Right cardiac atrium (tissue), 5 donors: ENCODE results near the gene ZKSCAN1. TPM values are rescaled to one million over a fixed set of nuclear protein-coding genes. Genes with fewer than 3 reads are reported as not detected.
A peak's percentile ranks its signal among the peaks of the same experiment; 100 is the strongest.

Source experiments
- ATAC-seq, 2 donors: fragments of 200-7000 bp; cut with Tn5 transposase; one replicate each; pipeline versions ENCODE4 v1.8.0 to v1.9.1; 2020; ENCODE audit warnings: moderate library complexity in 2 of 2, mild to moderate bottlenecking in 1 of 2
- DNase-seq, 3 donors: peaks; one replicate each; pipeline ENCODE4 v3.0.0-alpha.2; 2020
- H3K27ac ChIP-seq: one replicate; pipeline ENCODE4 v1.5.1; 2013; ENCODE audit warnings: mild to moderate bottlenecking, low read length, control low read depth, moderate library complexity
- H3K27me3 ChIP-seq: one replicate; pipeline ENCODE4 v1.6.1; 2013; ENCODE audit not compliant: control insufficient read depth, insufficient read depth
- H3K4me1 ChIP-seq: one replicate; pipeline ENCODE4 v1.6.1; 2013; ENCODE audit warnings: low read length; ENCODE audit not compliant: control insufficient read depth, insufficient read depth
- H3K4me3 ChIP-seq: one replicate; pipeline ENCODE4 v1.5.1; 2013; ENCODE audit warnings: low read length, control low read depth
- H3K9me3 ChIP-seq: one replicate; pipeline ENCODE4 v1.6.1; 2013; ENCODE audit warnings: low read length; ENCODE audit not compliant: control insufficient read depth
- WGBS: extraction: QIAGEN DNeasy Blood & Tissue Kit; methylation state at CpG from one replicate; pipeline ENCODE4 v1.1.7; 2013; 5-methylcytosine and 5-hydroxymethylcytosine counted together
- intact Hi-C, 4 donors: fragments of 100-400 bp; cut with DNase I; formaldehyde crosslinking; loops; one replicate each; pipeline versions ENCODE4 v1.11.0 to v1.14.0; 2022 to 2023
- polyA plus RNA-seq: library from polyadenylated mRNA; stranded (reverse); fragments of 200-250 nt; gene quantifications from one replicate; pipeline ENCODE4 v1.2.3, GENCODE V29; 2013
- total RNA-seq, 4 donors: library from RNA; stranded (reverse); fragmentation: NEBNext Ultra II Directional; extraction: Animal tissue kit (Norgen Biotek cat#: 25700); gene quantifications; one replicate each; pipeline ENCODE4 v1.2.1, GENCODE V29; 2021
- donor health status: healthy with polysubstance abuse.
- donor health status: DM: no; HTN: yes; CAD: no.
- donor health status: DM: no; HTN: no; CAD: no.
- donor health status: DM: no; HTN: yes; CAD: no; lungs with severe emphysema.
- donor health status: DM: yes; HTN: yes; CAD: no.

The ZKSCAN1 gene
- total and polyA plus RNA-seq, 5 donors = 9.8 to 52.7 (median 48.5) TPM

DNA sequence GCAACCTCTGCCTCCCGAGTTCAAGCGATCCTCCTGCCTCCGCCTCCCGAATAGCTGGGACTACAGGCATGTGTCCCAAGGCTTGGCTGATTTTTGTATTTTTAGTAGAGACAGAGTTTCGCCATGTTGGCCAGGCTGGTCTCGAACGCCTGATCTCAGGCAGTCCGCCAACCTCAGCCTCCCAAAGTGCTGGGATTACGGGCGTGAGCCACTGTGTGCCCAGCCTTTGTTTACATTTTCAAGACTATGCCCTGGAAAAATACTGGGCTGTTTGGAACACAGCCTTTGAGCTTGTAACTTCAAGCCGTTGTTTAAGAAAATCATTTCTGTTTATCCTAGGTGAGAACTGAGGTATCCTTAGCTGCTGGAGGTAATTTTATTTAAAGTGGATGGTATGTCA is 1.9 kb downstream of the ZKSCAN1 start:
- Histone ChIP-seq H3K4me3 (no peak overlapping the region), H3K27me3 (no peaks in the 10 kb centered on the region), H3K9me3 (no peaks in the 10 kb centered on the region), H3K4me1 (peaks cover 2% of the 10 kb centered on the region), H3K27ac (no peak overlapping the region)
- intact Hi-C loops = no loop called here
- ATAC-seq (no peak), DNase-seq (no peak)
- WGBS = 78% methylated on average over 11 of the region's 11 CpGs

GRCh38 chr7:100017875-100018274 is 2.5 kb downstream of the ZKSCAN1 start:
- WGBS = 93% methylated on average over 5 of the region's 5 CpGs
- Histone ChIP-seq H3K4me1 (peaks cover 2% of the 10 kb centered on the region), H3K4me3 (no peak overlapping the region), H3K27ac (no peak overlapping the region), H3K27me3 (no peaks in the 10 kb centered on the region), H3K9me3 (no peaks in the 10 kb centered on the region)
- ATAC-seq (no peak), DNase-seq (no peak)
- intact Hi-C loops = no loop called here

- Histone ChIP-seq H3K4me3 (no peak overlapping the region), H3K27ac (no peak overlapping the region), H3K9me3 (no peaks in the 10 kb centered on the region), H3K4me1 (peaks cover 2% of the 10 kb centered on the region), H3K27me3 (no peaks in the 10 kb centered on the region)
- 66% methylated on average over 7 of the region's 7 CpGs for WGBS
- no peak for DNase-seq
- no peak for ATAC-seq
- intact Hi-C loops = no loop called here
These were observed 4.5 kb downstream of the ZKSCAN1 start for GRCh38 chr7:100019908-100020307.

- ATAC-seq = no peak
- WGBS = 86% methylated on average over 3 of the region's 3 CpGs
- H3K4me3 ChIP-seq = no peak overlapping the region
- no peak overlapping the region for H3K27ac ChIP-seq
- DNase-seq = no peak
- peaks cover 2% of the 10 kb centered on the region for H3K4me1 ChIP-seq
- H3K9me3 ChIP-seq = no peaks in the 10 kb centered on the region
- no peaks in the 10 kb centered on the region for H3K27me3 ChIP-seq
- intact Hi-C loops = no loop called here
These were observed 5.9 kb downstream of the ZKSCAN1 start for GRCh38 chr7:100021297-100021696.

- Histone ChIP-seq H3K9me3 (no peaks in the 10 kb centered on the region), H3K4me1 (no peaks in the 10 kb centered on the region), H3K27ac (no peak overlapping the region), H3K4me3 (no peak overlapping the region), H3K27me3 (no peaks in the 10 kb centered on the region)
- ATAC-seq (peak in 1 of 2 donors; percentile 47), DNase-seq (no peak)
- intact Hi-C loops = no loop called here
- 81% methylated on average over 5 of the region's 5 CpGs for WGBS
These were observed 7.2 kb downstream of the ZKSCAN1 start for GRCh38 chr7:100022621-100023020.

- DNase-seq (no peak), ATAC-seq (no peak)
- Histone ChIP-seq H3K4me3 (no peak overlapping the region), H3K4me1 (no peaks in the 10 kb centered on the region), H3K9me3 (no peaks in the 10 kb centered on the region), H3K27ac (no peak overlapping the region), H3K27me3 (no peaks in the 10 kb centered on the region)
- intact Hi-C loops = no loop called here
- 95% methylated on average over 12 of the region's 12 CpGs for WGBS
These were observed 8.1 kb downstream of the ZKSCAN1 start for GRCh38 chr7:100023526-100023925.

DNA sequence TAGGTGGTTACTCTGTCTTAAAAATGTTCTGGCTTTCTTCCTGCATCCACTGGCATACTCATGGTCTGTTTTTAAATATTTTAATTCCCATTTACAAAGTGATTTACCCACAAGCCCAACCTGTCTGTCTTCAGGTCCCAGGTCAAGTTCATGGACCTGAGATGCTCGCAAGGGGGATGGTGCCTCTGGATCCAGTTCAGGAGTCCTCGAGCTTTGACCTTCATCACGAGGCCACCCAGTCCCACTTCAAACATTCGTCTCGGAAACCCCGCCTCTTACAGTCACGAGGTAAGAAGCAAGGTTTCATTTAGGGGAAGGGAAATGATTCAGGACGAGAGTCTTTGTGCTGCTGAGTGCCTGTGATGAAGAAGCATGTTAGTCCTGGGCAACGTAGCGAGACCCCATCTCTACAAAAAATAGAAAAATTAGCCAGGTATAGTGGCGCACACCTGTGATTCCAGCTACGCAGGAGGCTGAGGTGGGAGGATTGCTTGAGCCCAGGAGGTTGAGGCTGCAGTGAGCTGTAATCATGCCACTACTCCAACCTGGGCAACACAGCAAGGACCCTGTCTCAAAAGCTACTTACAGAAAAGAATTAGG is 8.7 kb downstream of the ZKSCAN1 start:
- 87% methylated on average over 12 of the region's 12 CpGs for WGBS
- Histone ChIP-seq H3K9me3 (no peaks in the 10 kb centered on the region), H3K4me1 (no peaks in the 10 kb centered on the region), H3K27me3 (no peaks in the 10 kb centered on the region), H3K27ac (no peak overlapping the region), H3K4me3 (no peak overlapping the region)
- intact Hi-C loops = no loop called here
- ATAC-seq = no peak
- DNase-seq = no peak

DNA sequence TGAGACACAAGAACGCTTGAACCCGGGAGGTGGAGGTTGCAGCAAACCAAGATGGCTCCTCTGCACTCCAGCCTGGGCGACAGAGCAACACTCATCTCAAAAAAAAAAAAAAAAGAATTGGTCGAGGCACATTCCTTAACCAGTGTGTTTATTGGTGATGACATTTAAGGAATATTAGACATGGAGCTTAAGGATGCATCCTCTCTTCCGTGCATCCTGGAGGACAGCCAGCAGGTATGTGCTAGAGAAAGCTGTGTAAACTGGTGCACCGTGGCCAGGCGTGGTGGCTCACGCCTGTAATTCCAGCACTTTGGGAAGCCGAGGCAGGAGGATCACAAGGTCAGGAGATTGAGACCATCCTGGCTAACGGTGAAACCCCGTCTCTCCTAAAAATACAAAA is 11.8 kb downstream of the ZKSCAN1 start:
- Histone ChIP-seq H3K9me3 (no peaks in the 10 kb centered on the region), H3K27me3 (no peaks in the 10 kb centered on the region), H3K27ac (no peak overlapping the region), H3K4me1 (no peaks in the 10 kb centered on the region), H3K4me3 (no peak overlapping the region)
- WGBS = 89% methylated on average over 11 of the region's 11 CpGs
- intact Hi-C loops = no loop called here
- ATAC-seq (no peak), DNase-seq (no peak)

DNA sequence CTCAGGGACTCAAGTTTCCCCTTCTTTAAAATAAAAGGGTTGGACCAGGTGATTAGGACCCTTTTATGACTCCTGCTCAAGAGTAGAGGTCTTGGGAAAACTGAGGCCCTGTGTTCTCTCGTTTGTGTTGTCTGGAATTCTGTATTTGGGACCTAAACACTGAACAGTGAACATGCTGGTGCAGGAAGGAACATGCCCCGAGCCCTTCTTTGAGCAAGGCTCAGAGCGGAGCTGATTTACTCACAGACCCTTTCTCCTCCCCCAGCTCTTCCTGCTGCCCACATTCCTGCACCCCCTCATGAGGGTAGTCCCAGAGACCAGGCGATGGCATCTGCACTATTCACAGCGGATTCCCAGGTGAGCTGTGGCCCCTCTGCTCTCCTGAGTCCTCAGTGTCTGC is 14.2 kb downstream of the ZKSCAN1 start:
- 88% methylated on average over 5 of the region's 5 CpGs for WGBS
- Histone ChIP-seq H3K27ac (no peak overlapping the region), H3K4me3 (no peak overlapping the region), H3K27me3 (no peaks in the 10 kb centered on the region), H3K4me1 (no peaks in the 10 kb centered on the region), H3K9me3 (no peaks in the 10 kb centered on the region)
- intact Hi-C loops = no loop called here
- DNase-seq (no peak), ATAC-seq (no peak)

DNA sequence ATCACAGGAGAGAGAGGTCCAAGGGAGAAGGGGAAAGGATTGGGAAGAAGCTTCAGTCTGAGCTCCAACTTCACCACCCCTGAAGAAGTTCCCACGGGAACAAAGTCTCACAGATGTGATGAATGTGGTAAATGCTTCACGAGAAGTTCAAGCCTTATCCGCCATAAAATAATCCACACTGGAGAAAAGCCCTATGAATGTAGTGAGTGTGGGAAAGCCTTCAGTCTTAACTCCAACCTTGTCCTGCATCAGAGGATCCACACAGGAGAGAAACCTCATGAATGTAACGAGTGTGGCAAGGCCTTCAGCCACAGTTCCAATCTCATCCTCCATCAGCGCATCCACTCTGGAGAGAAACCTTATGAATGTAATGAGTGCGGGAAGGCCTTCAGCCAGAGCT is 18.1 kb downstream of the ZKSCAN1 start:
- no peak for DNase-seq
- no peak overlapping the region for H3K27ac ChIP-seq
- no peaks in the 10 kb centered on the region for H3K27me3 ChIP-seq
- intact Hi-C loops = no loop called here
- no peaks in the 10 kb centered on the region for H3K9me3 ChIP-seq
- WGBS = 95% methylated on average over 6 of the region's 6 CpGs
- ATAC-seq = no peak
- H3K4me3 ChIP-seq = no peak overlapping the region
- no peaks in the 10 kb centered on the region for H3K4me1 ChIP-seq

DNA sequence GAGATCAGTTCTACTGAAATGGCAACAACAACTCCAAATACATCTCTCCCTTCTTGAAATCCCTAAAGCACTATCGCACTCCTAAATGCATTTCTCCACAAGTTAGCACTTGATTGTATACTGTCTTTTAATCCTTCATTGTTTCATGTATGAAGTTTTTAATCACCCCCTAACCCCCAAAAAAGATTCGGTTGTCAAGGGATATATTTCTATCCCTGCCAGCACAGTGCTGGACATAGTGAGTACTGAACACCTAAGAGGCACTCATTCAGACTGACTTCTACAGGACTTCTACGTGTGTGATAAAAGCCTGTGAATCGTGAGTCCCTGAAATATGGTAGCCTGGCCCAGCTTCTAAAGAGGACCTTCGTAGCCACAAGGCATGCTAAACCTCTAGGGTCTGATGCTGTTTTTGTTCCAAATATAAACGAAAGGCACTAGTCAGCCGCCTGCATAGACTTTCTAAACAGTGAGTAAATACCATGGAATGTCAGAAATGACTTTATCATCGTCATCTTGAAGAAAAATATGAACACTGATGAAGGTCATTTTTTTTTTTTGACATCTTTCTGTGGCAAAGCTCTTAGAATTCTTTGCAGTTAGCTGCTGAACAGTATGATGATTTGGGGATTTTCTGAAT is 19.6 kb downstream of the ZKSCAN1 start:
- no peak overlapping the region for H3K27ac ChIP-seq
- no peak for DNase-seq
- intact Hi-C loops = no loop called here
- H3K4me1 ChIP-seq = no peaks in the 10 kb centered on the region
- no peaks in the 10 kb centered on the region for H3K27me3 ChIP-seq
- H3K9me3 ChIP-seq = no peaks in the 10 kb centered on the region
- WGBS = 81% methylated on average over 8 of the region's 8 CpGs
- no peak overlapping the region for H3K4me3 ChIP-seq
- no peak for ATAC-seq

DNA sequence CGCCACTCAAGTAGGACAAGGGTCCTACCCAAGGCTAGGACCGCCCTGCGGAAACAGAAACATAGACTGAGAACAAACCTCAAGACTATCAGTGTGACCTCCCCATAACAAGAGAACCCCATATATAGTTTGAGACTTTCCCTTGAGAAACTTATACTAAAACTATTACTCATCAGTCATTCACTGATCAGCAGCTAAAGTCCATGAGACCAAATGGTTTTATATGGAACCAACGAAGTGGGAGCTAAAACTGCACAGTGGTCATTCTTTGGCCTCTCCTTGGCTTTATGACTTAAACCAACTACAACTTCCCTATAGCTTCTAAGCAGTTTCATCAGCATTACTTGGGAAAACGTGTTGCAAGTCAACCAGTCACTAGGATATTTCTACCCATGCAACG is 20.5 kb downstream of the ZKSCAN1 start:
- intact Hi-C loops = no loop called here
- no peak overlapping the region for H3K4me3 ChIP-seq
- 95% methylated on average over 6 of the region's 6 CpGs for WGBS
- H3K4me1 ChIP-seq = no peaks in the 10 kb centered on the region
- H3K27ac ChIP-seq = no peak overlapping the region
- no peak for ATAC-seq
- no peaks in the 10 kb centered on the region for H3K27me3 ChIP-seq
- no peaks in the 10 kb centered on the region for H3K9me3 ChIP-seq
- DNase-seq = no peak
